GM18505 (cell line): Measurements from ENCODE around the gene DKK2.
A peak's percentile ranks its signal among the peaks of the same experiment; 100 is the strongest.

Source experiments
- ATAC-seq: cut with Tn5 transposase; IDR thresholded peaks from one replicate; pipeline ENCODE4 v1.9.1; 2021; ENCODE audit not compliant: unreplicated experiment
- POLR2A ChIP-seq: IDR thresholded peaks from 4 replicates; pipeline ENCODE4 v1.6.1; 2011; ENCODE audit warnings: borderline replicate concordance; ENCODE audit not compliant: insufficient read depth, insufficient read length; ENCODE audit errors: extremely low read depth

DKK2 gene, protein sequence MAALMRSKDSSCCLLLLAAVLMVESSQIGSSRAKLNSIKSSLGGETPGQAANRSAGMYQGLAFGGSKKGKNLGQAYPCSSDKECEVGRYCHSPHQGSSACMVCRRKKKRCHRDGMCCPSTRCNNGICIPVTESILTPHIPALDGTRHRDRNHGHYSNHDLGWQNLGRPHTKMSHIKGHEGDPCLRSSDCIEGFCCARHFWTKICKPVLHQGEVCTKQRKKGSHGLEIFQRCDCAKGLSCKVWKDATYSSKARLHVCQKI

DNA sequence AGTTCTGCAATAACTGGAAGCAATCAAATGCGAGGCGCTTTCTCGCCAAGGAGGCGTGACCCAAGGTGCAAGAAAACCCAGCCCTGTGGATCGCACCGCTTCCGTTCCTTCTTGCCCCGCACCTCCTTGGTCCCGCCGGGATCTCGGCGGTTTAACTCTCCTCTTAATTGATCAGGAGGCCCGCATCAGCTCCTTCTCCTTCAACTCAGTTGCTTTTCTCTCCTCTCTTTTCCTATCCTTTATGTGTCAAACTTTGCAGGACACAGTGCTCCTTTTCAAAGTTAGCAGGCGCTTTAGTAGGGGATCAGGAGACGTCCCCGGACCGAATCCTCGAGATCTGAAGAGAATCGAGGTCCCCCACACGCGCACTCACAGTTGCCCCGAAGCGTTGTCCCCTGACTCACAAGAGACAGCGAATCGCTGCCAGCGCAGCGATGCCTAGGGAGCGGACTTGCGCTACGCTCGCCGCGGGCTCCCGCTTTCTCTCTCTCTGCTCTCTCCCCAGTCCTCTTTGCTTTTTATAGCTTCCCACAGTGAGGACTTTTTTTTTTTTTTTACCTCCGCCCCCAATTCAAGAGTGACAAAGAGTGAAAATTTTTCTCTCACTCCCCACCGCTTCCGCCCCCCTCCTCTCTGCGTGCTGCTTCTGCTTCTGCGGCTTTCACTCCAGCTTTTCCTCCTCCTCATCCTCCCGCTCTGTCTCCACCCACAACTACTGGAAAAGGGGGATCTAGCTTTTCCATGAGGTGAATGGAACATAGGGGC lies at the start of gene DKK2:
Gene DKK2, minus strand, starts transcription at position 495 of the 765 bp plus-strand sequence. CDS start 722 bp downstream, outside the sequence.
- peak; percentile 48 for ATAC-seq
- no peak for TF ChIP-seq POLR2A

DNA sequence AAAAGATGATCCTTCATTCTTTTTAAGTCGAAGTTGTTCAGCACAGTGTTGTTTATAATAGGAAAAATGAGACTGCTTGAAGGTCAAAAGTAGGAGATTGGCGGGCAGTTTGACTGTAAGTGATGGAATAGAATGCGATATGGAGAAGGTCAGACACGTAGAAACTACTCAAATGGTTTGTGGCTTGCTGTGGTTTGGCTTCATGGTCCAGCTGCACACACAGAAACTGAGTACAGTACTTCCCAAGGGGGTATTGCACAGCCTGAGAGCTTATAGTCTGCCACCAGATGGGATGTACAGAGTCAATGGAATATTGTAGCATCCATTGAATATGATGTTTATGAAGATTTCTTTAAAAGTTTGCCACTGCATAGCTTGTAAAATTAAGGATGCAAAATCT lies 41.1 kb upstream of the DKK2 start:
- ATAC-seq = no peak
- no peak for TF ChIP-seq POLR2A

DNA sequence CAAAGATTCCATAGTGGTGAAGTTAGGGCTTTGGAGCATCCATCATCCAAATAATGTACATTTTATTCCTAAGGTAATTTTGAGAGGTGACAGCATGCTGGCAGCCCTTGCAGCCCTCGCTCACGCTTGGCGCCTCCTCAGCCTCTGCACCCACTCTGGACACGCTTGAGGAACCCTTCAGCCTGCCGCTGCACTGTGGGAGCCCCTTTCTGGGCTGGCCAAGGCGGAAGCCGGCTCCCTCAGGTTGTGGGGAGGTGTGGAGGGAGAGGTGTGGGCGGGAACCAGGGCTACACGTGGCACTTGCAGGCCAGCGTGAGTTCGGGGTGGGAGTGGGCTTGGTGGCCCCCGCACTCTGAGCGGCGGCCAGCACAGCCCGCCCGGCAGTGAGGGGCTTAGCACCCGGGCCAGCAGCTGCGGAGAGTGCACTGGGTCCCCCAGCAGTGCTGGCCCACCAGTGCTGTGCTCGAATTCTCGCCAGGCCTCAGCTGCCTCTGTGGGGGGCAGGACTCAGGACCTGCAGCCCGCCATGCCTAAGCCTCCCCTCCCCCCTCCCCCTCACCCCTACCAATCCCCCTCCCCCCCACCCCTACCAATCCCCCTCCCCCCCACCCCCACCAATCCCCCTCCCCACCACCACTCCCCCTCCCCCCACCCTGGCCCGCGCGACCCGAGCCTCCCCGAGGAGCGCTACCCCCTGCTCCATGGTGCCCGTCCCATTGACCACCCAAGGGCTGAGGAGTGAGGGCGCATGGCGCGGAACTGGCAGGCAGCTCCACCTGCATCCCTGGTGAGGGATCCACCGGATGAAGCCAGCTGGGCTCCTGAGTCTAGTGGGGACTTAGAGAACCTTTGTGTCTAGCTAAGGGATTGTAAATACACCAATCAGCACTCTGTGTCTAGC lies 37.0 kb upstream of the DKK2 start:
- ATAC-seq = no peak
- no peak for TF ChIP-seq POLR2A

DNA sequence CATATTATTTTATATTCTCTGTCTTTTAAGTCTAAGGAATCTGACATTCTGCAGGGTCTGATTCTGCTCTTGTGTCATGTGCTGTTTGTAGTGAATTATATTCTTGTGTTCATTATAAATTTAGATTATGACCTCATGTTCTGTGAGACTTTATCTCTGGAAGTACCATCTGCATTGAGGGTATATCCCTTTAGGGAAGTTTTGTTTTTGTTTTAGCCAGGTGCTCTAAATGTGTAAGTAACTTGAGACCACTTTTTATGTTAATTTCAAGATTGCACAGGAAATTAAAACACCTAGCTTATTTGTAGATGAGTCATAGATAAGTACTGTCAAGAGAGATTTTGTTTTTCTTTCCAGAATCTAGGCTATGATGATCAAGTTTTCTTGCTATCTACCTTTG lies 35.0 kb upstream of the DKK2 start:
- no peak for TF ChIP-seq POLR2A
- no peak for ATAC-seq

DNA sequence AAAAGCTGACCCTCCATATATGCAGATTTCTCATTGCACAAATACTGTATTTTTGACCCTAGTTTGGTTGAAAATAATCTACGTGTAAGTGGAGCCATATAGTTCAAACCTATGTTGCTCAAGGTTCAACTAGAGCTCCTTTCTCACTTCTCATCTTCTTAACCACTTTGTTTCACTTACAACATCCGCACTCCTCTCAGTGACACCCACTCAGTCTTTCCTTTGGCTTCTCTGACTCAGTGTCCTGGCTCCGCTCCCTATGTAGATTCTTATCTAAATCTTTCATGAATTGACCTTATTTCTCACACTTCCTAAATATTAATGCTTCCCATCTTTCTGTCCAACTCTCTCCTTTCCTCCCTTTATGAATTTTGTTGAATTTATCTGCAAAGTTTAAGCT lies 32.9 kb upstream of the DKK2 start:
- ATAC-seq = no peak
- no peak for TF ChIP-seq POLR2A

DNA sequence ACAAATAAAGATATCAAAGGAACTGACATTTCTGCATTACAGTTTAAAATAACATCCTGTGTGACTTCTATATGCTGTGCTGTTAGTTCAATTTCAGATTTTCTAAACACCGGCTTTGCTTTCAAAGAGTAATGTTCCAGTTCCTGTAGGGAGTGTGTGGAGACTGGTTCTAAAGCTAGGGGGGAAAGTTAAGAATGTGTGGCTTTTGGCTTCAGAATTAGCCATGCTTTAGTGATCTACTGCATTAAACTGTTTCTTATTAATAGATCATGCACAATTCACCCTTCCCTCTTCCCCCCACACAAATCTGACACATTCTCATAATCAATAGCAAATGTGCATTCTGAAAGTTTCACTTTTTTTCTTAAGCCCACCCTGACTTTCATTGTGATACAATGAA lies 32.0 kb upstream of the DKK2 start:
- ATAC-seq = no peak
- TF ChIP-seq POLR2A = no peak

DNA sequence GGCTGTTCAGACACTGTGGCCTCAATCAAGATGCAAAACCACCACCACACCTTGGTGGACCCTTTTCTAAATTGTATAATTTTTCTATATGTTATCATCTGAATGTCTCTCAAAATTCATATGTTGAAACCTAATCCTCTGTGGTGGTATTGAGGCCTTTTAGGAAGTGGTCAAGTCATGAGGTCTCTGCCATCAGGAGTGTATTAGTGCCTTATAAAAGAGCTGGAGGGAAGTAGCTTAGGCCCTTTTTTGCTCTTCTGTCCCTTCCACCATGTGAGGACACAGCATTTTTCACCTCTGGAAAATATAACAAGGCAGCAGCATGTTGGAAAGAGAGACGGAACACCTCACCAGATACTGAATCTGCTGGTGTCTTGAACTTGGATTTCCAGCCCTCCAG lies 30.5 kb upstream of the DKK2 start:
- no peak for TF ChIP-seq POLR2A
- no peak for ATAC-seq

DNA sequence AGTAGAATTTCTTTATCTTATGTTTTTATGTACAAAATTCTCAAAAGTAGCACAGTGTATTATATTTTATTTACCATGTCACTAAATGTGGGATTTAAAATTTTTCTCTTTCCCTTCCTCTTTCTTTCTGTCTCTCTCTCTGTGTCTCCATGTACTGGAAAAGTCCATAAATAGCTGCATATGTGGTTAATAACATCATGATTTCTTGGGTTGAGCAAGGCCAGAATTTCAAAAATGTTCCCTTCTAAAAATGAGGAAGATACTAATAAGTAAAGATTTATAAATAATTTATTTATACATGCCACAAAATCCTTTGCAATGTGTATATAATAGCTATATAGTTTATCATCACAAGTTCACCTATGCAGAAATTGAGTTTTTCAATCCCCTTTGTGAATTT lies 29.1 kb upstream of the DKK2 start:
- TF ChIP-seq POLR2A = no peak
- no peak for ATAC-seq

DNA sequence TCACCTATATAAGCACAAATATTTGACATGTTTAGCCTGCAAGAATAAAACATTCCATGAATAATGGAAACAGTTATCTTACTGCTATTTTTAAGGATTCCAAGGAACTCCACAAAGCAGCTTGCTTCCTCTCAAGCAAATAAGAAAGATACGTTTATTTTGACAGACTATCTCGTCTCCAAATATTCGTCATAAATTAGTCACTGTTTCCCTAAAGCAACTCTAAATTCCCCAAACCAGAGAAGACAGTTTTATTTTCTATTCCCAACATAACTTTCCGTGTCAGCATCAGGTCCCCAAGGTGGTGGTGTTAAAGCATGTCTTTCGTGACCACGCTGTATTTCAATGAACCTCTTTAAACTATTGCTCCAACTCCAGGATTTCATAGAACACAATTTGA lies 24.3 kb upstream of the DKK2 start:
- TF ChIP-seq POLR2A = no peak
- no peak for ATAC-seq

DNA sequence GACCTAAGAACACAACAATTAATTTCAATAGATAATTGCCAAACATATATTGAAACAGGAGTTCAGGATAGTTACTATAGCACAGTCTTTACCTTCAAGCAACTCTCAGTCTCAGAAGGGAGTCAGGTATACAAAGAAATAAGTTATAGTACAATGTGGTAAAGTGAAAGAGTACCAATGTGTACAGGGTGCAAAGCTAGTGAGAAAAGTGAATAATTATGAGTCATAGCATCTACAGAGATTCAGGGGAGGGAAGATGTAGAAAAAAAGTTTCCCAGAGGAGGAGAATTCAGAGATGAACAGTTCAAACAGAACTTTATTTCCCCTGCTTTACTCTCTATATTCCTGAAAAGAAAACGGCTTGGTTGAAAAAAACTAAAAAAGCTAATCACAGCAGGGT lies 22.7 kb upstream of the DKK2 start:
- no peak for ATAC-seq
- TF ChIP-seq POLR2A = no peak

DNA sequence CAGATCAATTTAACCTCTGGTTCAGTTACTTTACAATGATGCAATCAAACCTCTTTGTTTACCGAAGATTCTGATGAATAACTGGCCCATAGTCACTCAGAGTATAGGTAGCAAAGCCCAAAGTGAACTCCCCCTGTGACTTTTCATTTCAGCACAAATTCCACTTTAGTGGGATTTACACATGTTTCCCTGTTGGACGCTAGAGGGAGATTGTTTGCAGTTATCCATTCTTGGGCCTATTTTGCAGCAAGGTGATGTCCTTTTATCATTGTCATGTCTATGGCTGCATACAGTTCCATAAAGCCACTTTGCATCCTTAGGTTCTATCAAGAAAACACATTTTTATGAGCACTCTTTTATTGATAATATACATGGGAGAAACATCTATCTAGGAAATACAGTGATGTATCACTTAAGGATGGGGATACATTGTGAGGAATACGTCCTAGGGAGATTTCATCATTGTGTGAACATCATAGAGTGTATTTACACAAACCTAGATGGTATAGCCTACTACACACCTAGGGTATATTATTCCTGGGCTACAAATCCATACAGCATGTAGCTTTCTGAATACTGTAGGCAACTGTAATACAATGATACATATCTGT lies 14.5 kb upstream of the DKK2 start:
- no peak for ATAC-seq
- TF ChIP-seq POLR2A = no peak

DNA sequence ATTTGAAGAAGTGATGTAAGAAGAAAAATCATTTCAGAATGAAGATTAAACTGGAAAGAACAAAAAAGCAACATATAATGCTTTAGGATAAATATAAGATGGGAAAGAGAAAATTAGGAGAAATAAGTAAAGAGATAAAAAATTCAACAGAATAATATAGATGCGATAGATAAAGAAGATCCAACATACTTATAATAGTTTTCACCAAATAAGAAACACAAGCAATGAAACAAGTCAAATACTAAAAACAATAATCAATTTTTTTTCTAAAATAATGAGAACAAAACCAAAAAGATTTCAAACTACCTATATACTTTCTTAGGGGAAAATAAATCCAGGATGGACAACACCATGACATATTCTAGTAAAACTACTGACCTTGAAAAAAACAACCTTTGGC lies 10.1 kb upstream of the DKK2 start:
- no peak for ATAC-seq
- no peak for TF ChIP-seq POLR2A

DNA sequence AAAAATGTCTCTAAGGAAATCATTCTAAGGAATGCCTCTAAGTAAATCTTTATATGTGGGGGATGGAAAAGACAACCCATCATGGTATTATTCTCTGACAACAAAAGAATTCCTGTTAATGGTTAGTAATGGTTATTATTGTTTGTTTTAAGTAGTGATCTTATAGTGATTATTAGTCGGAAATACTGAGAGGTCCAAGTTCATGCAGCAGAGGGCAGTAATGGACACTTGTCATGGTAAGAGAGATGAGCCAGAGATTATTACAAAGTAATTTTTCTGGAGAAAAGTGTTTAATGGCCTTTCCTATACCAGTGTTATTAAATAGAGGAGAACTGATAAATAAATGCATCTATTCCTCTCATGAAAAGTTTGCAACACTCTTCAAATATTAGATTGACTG lies 8.1 kb upstream of the DKK2 start:
- TF ChIP-seq POLR2A = no peak
- no peak for ATAC-seq
